ENCODE measurements around the gene NUDT16.

DNA sequence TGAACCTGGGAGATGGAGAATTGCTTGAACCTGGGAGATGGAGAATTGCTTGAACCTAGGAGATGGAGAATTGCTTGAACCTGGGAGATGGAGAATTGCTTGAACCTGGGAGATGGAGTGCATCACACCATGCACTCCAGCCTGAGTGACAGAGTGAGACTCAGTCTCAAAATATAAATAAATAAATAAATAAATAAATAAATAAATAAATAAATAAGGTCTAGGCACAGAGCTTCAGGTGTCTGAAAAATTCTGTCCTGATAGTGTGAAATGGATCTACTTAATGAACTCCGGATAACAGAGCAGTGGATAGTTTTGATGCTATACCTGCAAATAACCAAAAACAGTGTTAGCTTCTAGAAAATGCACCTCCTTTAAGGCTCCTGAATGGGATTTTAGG, 24.3 kb upstream of the NUDT16 start:
- TF ChIP-seq, protein P1, sequence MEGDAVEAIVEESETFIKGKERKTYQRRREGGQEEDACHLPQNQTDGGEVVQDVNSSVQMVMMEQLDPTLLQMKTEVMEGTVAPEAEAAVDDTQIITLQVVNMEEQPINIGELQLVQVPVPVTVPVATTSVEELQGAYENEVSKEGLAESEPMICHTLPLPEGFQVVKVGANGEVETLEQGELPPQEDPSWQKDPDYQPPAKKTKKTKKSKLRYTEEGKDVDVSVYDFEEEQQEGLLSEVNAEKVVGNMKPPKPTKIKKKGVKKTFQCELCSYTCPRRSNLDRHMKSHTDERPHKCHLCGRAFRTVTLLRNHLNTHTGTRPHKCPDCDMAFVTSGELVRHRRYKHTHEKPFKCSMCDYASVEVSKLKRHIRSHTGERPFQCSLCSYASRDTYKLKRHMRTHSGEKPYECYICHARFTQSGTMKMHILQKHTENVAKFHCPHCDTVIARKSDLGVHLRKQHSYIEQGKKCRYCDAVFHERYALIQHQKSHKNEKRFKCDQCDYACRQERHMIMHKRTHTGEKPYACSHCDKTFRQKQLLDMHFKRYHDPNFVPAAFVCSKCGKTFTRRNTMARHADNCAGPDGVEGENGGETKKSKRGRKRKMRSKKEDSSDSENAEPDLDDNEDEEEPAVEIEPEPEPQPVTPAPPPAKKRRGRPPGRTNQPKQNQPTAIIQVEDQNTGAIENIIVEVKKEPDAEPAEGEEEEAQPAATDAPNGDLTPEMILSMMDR (conservative IDR thresholded peaks at IDR 0.05), result no peak
- no peak for TF ChIP-seq ZFX (IDR thresholded peaks at IDR 0.05)

All from C4-2B (cell line).